ENCODE data around the gene TUBB. TPM values are rescaled to one million over a fixed set of nuclear protein-coding genes. Genes with fewer than 3 reads are reported as not detected.

The TUBB gene
- polyA plus RNA-seq, 2 of the 4 experiments (the other 2 are of a cell fraction): 691 to 1,044 TPM

DNA sequence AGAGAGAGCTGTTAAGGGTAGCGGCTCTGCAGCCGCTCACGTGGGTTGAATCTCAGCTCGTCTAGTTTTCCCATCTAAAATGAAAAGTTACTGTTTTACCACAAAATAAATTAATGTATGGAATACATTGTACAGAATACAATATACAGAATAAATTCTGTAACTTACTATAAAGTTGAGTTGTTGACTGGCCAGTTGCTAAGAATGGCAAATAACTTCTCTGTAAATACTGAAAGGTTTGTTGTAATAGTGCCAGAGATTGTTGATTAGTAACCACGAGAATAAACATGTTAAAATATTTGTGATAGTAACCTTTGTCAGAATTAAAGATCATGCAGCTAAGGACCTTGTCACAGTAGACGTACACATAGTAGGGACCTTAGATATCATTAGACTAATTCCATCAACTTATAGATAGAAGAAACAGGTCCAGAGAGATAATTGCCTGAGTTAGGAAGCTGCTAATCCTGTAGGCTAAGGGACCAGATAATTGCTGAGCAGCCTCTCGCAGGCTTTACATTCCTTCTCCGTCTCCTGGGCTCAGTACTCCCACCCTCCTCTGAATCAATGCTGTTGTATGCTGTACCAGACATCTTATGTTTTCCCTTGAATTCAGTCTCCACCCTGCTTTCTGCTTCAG, 28.8 kb upstream of the TUBB start:
- H3K27ac ChIP-seq: peak overlapping the region; percentile 90 to 94
- no peaks in the 10 kb centered on the region for H3K9me3 ChIP-seq
- FAIRE-seq (no peak), ATAC-seq (no peak), DNase-seq (ENCODE audit: low read depth in 1 of 2, low spot score in 1 of 2) (no peak)
- TF ChIP-seq ZNF302 (CRISPR knock-in tag; IDR thresholded peaks at IDR 0.05) (no peak), NFE2L2 (conservative IDR thresholded peaks at IDR 0.05; ENCODE audit: low read length) (no peak), MAZ (IDR thresholded peaks at IDR 0.05; ENCODE audit: borderline replicate concordance, low read depth, low read length) (no peak), HDAC2 (IDR thresholded peaks at IDR 0.05) (no peak), NR3C1 (IDR thresholded peaks at IDR 0.05) (no peak), JUN (IDR thresholded peaks at IDR 0.05) (no peak), FOSL2 (IDR thresholded peaks at IDR 0.05) (no peak), FOSL2 (CRISPR knock-in tag; IDR thresholded peaks at IDR 0.05) (no peak), KDM1A (IDR thresholded peaks at IDR 0.05; ENCODE audit: low read depth) (no peak), TFCP2L1 (CRISPR knock-in tag; IDR thresholded peaks at IDR 0.05) (no peak), ZSCAN20 (CRISPR knock-in tag; IDR thresholded peaks at IDR 0.05) (no peak), CHD4 (IDR thresholded peaks at IDR 0.05; ENCODE audit: borderline replicate concordance) (no peak), JUNB (IDR thresholded peaks at IDR 0.05) (no peak), FOXS1 (CRISPR knock-in tag; IDR thresholded peaks at IDR 0.05) (no peak)
- TF ChIP-seq, protein P1, sequence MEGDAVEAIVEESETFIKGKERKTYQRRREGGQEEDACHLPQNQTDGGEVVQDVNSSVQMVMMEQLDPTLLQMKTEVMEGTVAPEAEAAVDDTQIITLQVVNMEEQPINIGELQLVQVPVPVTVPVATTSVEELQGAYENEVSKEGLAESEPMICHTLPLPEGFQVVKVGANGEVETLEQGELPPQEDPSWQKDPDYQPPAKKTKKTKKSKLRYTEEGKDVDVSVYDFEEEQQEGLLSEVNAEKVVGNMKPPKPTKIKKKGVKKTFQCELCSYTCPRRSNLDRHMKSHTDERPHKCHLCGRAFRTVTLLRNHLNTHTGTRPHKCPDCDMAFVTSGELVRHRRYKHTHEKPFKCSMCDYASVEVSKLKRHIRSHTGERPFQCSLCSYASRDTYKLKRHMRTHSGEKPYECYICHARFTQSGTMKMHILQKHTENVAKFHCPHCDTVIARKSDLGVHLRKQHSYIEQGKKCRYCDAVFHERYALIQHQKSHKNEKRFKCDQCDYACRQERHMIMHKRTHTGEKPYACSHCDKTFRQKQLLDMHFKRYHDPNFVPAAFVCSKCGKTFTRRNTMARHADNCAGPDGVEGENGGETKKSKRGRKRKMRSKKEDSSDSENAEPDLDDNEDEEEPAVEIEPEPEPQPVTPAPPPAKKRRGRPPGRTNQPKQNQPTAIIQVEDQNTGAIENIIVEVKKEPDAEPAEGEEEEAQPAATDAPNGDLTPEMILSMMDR (IDR thresholded peaks at IDR 0.05): no peak
- TF ChIP-seq, protein P2, sequence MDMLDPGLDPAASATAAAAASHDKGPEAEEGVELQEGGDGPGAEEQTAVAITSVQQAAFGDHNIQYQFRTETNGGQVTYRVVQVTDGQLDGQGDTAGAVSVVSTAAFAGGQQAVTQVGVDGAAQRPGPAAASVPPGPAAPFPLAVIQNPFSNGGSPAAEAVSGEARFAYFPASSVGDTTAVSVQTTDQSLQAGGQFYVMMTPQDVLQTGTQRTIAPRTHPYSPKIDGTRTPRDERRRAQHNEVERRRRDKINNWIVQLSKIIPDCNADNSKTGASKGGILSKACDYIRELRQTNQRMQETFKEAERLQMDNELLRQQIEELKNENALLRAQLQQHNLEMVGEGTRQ (IDR thresholded peaks at IDR 0.05): no peak
- TF ChIP-seq, protein P3, sequence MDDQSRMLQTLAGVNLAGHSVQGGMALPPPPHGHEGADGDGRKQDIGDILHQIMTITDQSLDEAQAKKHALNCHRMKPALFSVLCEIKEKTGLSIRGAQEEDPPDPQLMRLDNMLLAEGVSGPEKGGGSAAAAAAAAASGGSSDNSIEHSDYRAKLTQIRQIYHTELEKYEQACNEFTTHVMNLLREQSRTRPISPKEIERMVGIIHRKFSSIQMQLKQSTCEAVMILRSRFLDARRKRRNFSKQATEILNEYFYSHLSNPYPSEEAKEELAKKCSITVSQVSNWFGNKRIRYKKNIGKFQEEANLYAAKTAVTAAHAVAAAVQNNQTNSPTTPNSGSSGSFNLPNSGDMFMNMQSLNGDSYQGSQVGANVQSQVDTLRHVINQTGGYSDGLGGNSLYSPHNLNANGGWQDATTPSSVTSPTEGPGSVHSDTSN (IDR thresholded peaks at IDR 0.05): no peak
- TF ChIP-seq, protein P4, sequence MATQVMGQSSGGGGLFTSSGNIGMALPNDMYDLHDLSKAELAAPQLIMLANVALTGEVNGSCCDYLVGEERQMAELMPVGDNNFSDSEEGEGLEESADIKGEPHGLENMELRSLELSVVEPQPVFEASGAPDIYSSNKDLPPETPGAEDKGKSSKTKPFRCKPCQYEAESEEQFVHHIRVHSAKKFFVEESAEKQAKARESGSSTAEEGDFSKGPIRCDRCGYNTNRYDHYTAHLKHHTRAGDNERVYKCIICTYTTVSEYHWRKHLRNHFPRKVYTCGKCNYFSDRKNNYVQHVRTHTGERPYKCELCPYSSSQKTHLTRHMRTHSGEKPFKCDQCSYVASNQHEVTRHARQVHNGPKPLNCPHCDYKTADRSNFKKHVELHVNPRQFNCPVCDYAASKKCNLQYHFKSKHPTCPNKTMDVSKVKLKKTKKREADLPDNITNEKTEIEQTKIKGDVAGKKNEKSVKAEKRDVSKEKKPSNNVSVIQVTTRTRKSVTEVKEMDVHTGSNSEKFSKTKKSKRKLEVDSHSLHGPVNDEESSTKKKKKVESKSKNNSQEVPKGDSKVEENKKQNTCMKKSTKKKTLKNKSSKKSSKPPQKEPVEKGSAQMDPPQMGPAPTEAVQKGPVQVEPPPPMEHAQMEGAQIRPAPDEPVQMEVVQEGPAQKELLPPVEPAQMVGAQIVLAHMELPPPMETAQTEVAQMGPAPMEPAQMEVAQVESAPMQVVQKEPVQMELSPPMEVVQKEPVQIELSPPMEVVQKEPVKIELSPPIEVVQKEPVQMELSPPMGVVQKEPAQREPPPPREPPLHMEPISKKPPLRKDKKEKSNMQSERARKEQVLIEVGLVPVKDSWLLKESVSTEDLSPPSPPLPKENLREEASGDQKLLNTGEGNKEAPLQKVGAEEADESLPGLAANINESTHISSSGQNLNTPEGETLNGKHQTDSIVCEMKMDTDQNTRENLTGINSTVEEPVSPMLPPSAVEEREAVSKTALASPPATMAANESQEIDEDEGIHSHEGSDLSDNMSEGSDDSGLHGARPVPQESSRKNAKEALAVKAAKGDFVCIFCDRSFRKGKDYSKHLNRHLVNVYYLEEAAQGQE (IDR thresholded peaks at IDR 0.05): no peak
- H3K4me1 ChIP-seq: peaks cover 43% of the 10 kb centered on the region
- WGBS (ENCODE audit: missing lambda C conversion rate): 22% methylated on average over 8 of the region's 8 CpGs
- H3K4me2 ChIP-seq: peak overlapping the region; percentile 88
- ChIA-PET CTCF (interaction anchor here (1.5 to 6.9 kb wide), 3 partner anchors 14 to 40 kb away, joined by 3 to 84 read pairs (median 46); no protein-coding TSS in a partner anchor), POLR2A (interaction anchor here (0.5 to 1.5 kb wide), 5 partner anchors 16 to 77 kb away, joined by 4 to 7 read pairs (median 6); partner anchors contain the start of genes IER3 and MDC1)
- peak overlapping the region; percentile 56 for H3K4me3 ChIP-seq

DNA sequence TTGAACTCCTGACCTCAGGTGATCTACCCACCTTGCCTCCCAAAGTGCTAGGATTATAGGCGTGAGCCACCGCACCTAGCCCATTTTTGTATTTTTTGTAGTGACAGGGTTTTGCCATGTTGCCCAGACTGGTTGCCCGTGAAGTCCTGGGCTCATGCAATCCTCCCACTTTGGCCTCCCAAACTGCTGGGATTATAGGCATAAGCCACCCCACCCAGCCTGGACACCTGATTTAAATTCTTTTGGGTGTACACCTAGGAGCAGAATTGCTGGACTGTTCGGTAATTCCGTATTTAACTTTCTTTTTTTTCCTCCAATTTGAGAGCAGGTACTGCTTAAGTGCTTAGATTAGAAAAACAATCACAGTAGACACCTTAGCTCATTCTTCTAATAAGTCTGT, 23.7 kb upstream of the TUBB start:
- DNase-seq (ENCODE audit: low read depth in 1 of 2, low spot score in 1 of 2): no peak
- Histone ChIP-seq H3K9me3 (no peaks in the 10 kb centered on the region), H3K4me3 (no peak overlapping the region), H3K4me1 (peaks cover 18% of the 10 kb centered on the region), H3K27ac (peak overlapping the region in 1 of 2 experiments; percentile 67; a peak in 1 of 6 replicates), H3K4me2 (no peak overlapping the region)
- FAIRE-seq: no peak
- 97% methylated on average over 5 of the region's 5 CpGs for WGBS (ENCODE audit: missing lambda C conversion rate)
- ChIA-PET POLR2A (no interaction called here), CTCF (interaction anchor here (0.7 to 3.2 kb wide), 3 partner anchors 18 to 166 kb away, joined by 3 to 18 read pairs (median 4); no protein-coding TSS in a partner anchor)
- no peak for ATAC-seq
- TF ChIP-seq MAFK (IDR thresholded peaks at IDR 0.05; ENCODE audit: partially characterized antibody) (no peak), CHD2 (IDR thresholded peaks at IDR 0.05; ENCODE audit: low read length, partially characterized antibody) (no peak), ESRRA (IDR thresholded peaks at IDR 0.05; ENCODE audit: borderline replicate concordance, low read length) (no peak), TFCP2L1 (CRISPR knock-in tag; IDR thresholded peaks at IDR 0.05) (no peak), RAD21 (conservative IDR thresholded peaks at IDR 0.05 in 1 of 2, IDR thresholded peaks at IDR 0.05 in 1 of 2) (no peak), NFE2L2 (conservative IDR thresholded peaks at IDR 0.05; ENCODE audit: low read length) (no peak), FOXS1 (CRISPR knock-in tag; IDR thresholded peaks at IDR 0.05) (no peak), EP300 (IDR thresholded peaks at IDR 0.05) (no peak), CBX2 (IDR thresholded peaks at IDR 0.05; ENCODE audit: borderline replicate concordance, low read depth) (no peak)
- TF ChIP-seq, protein P2 (IDR thresholded peaks at IDR 0.05): no peak
- TF ChIP-seq, protein P4 (IDR thresholded peaks at IDR 0.05): no peak

Data from A549 (cell line).